Liver (tissue), 3 donors: Measurements from ENCODE around the gene POLDIP3.

Experiments
- EGR1 ChIP-seq, 2 donors: IDR thresholded peaks; 2 replicates each; pipeline ENCODE4 v1.6.1; 2016 to 2018; ENCODE audit warnings: antibody characterized with exemption in 2 of 2, low read depth in 2 of 2
- FOXA1 ChIP-seq: IDR thresholded peaks from 2 replicates; pipeline ENCODE4 v1.6.1; 2016; ENCODE audit warnings: antibody characterized with exemption
- GABPA ChIP-seq, 2 donors: IDR thresholded peaks in 1 of 2; conservative IDR thresholded peaks in 1 of 2; 2 replicates each; pipeline ENCODE4 v1.6.1; 2016; ENCODE audit warnings: antibody characterized with exemption in 2 of 2, mild to moderate bottlenecking in 1 of 2, moderate library complexity in 1 of 2
- JUND ChIP-seq, 2 donors: IDR thresholded peaks; 2 replicates each; pipeline ENCODE4 v1.6.1; 2016; ENCODE audit warnings: antibody characterized with exemption in 2 of 2
- RAD21 ChIP-seq, 2 donors: IDR thresholded peaks; 2 replicates each; pipeline ENCODE4 v1.6.1; 2016; ENCODE audit warnings: antibody characterized with exemption in 2 of 2, mild to moderate bottlenecking in 2 of 2
- SP1 ChIP-seq: IDR thresholded peaks from 2 replicates; pipeline ENCODE4 v1.6.1; 2018; ENCODE audit warnings: antibody characterized with exemption, mild to moderate bottlenecking
- TAF1 ChIP-seq: conservative IDR thresholded peaks from 2 replicates; pipeline ENCODE4 v1.6.1; 2016; ENCODE audit warnings: antibody characterized with exemption, mild to moderate bottlenecking
- YY1 ChIP-seq: IDR thresholded peaks from 2 replicates; pipeline ENCODE4 v1.6.1; 2016; ENCODE audit warnings: antibody characterized with exemption, mild to moderate bottlenecking
- TF ChIP-seq, protein P1 (sequence below): fragments of 150-350 bp; IDR thresholded peaks from 2 replicates; pipeline ENCODE4 v1.5.1; 2017; ENCODE audit warnings: improper control_type of control experiment, low read depth, low read length; ENCODE audit not compliant: missing input control
- TF ChIP-seq, protein P2 (sequence below): IDR thresholded peaks from 2 replicates; pipeline ENCODE4 v1.6.1; 2016; ENCODE audit warnings: antibody characterized with exemption
- donor health status: healthy.
- donor health status: healthy.

DNA sequence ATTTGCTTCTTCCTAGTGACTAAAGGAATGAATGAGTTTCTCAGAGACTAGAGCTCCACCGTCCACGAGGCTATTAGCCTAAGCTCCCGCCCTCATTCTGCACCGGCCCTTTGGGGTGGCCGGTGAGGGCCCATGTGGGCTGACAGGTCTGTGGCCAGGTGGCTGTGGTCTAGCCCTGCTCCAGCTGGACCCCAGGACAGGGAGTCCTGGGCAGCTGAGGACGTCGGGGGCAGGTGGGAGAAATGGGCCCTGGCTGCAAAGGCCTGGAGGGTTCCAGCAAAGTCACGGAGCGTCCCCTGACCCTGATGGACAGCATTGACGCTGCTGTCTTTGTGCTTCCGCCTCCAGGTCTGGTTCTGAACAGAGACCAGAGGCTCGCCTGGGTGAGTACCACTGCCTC is 48.7 kb downstream of the POLDIP3 start:
- TF ChIP-seq SP1 (no peak), RAD21 (IDR thresholded peaks at IDR 0.05) (no peak), FOXA1 (no peak), EGR1 (IDR thresholded peaks at IDR 0.05; ENCODE audit: low read depth in 2 of 2) (no peak), YY1 (no peak), JUND (IDR thresholded peaks at IDR 0.05) (no peak), TAF1 (no peak), GABPA (IDR thresholded peaks at IDR 0.05 in 1 of 2, conservative IDR thresholded peaks at IDR 0.05 in 1 of 2) (no peak)
- TF ChIP-seq, protein P1, sequence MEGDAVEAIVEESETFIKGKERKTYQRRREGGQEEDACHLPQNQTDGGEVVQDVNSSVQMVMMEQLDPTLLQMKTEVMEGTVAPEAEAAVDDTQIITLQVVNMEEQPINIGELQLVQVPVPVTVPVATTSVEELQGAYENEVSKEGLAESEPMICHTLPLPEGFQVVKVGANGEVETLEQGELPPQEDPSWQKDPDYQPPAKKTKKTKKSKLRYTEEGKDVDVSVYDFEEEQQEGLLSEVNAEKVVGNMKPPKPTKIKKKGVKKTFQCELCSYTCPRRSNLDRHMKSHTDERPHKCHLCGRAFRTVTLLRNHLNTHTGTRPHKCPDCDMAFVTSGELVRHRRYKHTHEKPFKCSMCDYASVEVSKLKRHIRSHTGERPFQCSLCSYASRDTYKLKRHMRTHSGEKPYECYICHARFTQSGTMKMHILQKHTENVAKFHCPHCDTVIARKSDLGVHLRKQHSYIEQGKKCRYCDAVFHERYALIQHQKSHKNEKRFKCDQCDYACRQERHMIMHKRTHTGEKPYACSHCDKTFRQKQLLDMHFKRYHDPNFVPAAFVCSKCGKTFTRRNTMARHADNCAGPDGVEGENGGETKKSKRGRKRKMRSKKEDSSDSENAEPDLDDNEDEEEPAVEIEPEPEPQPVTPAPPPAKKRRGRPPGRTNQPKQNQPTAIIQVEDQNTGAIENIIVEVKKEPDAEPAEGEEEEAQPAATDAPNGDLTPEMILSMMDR, result no peak
- TF ChIP-seq, protein P2, sequence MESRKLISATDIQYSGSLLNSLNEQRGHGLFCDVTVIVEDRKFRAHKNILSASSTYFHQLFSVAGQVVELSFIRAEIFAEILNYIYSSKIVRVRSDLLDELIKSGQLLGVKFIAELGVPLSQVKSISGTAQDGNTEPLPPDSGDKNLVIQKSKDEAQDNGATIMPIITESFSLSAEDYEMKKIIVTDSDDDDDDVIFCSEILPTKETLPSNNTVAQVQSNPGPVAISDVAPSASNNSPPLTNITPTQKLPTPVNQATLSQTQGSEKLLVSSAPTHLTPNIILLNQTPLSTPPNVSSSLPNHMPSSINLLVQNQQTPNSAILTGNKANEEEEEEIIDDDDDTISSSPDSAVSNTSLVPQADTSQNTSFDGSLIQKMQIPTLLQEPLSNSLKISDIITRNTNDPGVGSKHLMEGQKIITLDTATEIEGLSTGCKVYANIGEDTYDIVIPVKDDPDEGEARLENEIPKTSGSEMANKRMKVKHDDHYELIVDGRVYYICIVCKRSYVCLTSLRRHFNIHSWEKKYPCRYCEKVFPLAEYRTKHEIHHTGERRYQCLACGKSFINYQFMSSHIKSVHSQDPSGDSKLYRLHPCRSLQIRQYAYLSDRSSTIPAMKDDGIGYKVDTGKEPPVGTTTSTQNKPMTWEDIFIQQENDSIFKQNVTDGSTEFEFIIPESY, result no peak
